ENCODE data around the gene SIGLEC9. TPM values are rescaled to one million over a fixed set of nuclear protein-coding genes. Genes with fewer than 3 reads are reported as not detected.
"Not testable (repeated sequence)": the region's sequence is repeated elsewhere in the genome, so short reads cannot be mapped to it uniquely, and the experiment has no call there.

The SIGLEC9 gene
- total RNA-seq, 1 experiment from 2014 or later = not detected

GRCh38 chr19:51141181-51141580 is 16.5 kb downstream of the SIGLEC9 start (continued):
- TF ChIP-seq ZNF274 (IDR thresholded peaks at IDR 0.05; ENCODE audit: low read depth, low read length) = no peak

- Histone ChIP-seq H3K27ac (ENCODE audit: low read depth, low read length) (no peak within 1 kb of the TSS), H3K27me3 (ENCODE audit: insufficient read depth, low read length) (peaks cover 4% of the 10 kb centered on the region; the same call in 1 of the 2 replicates), H3K79me2 (ENCODE audit: insufficient read depth, low read length) (no peaks in the 10 kb centered on the region), H3K9me3 (ENCODE audit: control insufficient read depth in 1 of 2, insufficient read depth in 1 of 2, low read depth in 1 of 2, low read length in 2 of 2) (no peaks in the 10 kb centered on the region), H2AFZ (ENCODE audit: low read depth, low read length, poor library complexity, severe bottlenecking) (no peak within 1 kb of the TSS), H3K4me2 (ENCODE audit: low read length) (no peak within 1 kb of the TSS), H4K20me1 (ENCODE audit: insufficient read depth) (no peaks in the 10 kb centered on the region), H3K4me1 (ENCODE audit: control insufficient read depth in 1 of 2, insufficient read depth in 2 of 2, low read length in 2 of 2) (no peaks in the 10 kb centered on the region), H3K9me2 (ENCODE audit: insufficient read depth) (no peaks in the 10 kb centered on the region), H3K9ac (ENCODE audit: low read length) (no peak within 1 kb of the TSS), H3K4me3 (replicated peaks in 1 of 2; ENCODE audit: low read depth in 1 of 2, low read length in 2 of 2) (no peak within 1 kb of the TSS), H3K36me3 (ENCODE audit: control insufficient read depth in 1 of 2, insufficient read depth in 2 of 2, low read length in 2 of 2) (no peaks in the 10 kb centered on the region)
- ATAC-seq = no peak
- intact Hi-C loops (cut with micrococcal nuclease) = no loop called here
- ChIA-PET CTCF (no interaction called here), RAD21 (ENCODE audit: low non-redundant PET in 1 of 2, low total read pairs in 2 of 2, uncharacterized antibody in 2 of 2, unreplicated experiment in 2 of 2) (no interaction called here), POLR2A (no interaction called here)
- DNase-seq (ENCODE audit: low read depth, low spot score) = no peak
- no peak for TF ChIP-seq SRF (IDR thresholded peaks at IDR 0.05; ENCODE audit: low read depth)
- no peak for TF ChIP-seq ZBTB33 (IDR thresholded peaks at IDR 0.05; ENCODE audit: extremely low read depth, insufficient replicate concordance, low read length)
- TF ChIP-seq CBX3 (IDR thresholded peaks at IDR 0.05; ENCODE audit: low read depth) = no peak
- no peak for TF ChIP-seq ELF1 (IDR thresholded peaks at IDR 0.05; ENCODE audit: borderline replicate concordance, low read depth)
- BruUV-seq (replicated peaks) = no TSS peak
These were observed 17.4 kb downstream of the SIGLEC9 start, which contains the start of gene SIGLEC7 for GRCh38 chr19:51142119-51142518. TSS of gene SIGLEC7 (plus strand) at chr19:51142301. CDS start at chr19:51142370, 69 bp downstream.

- CTCF ChIA-PET; RAD21 ChIA-PET (ENCODE audit: low non-redundant PET in 1 of 2, low total read pairs in 2 of 2, uncharacterized antibody in 2 of 2, unreplicated experiment in 2 of 2); H3K9me3 ChIP-seq (ENCODE audit: control insufficient read depth in 1 of 2, insufficient read depth in 1 of 2, low read depth in 1 of 2, low read length in 2 of 2); ATAC-seq; BruUV-seq (replicated peaks); H3K27ac ChIP-seq (ENCODE audit: low read depth, low read length); DNase-seq (ENCODE audit: low read depth, low spot score); H3K4me1 ChIP-seq (ENCODE audit: control insufficient read depth in 1 of 2, insufficient read depth in 2 of 2, low read length in 2 of 2); H2AFZ ChIP-seq (ENCODE audit: low read depth, low read length, poor library complexity, severe bottlenecking); H3K4me2 ChIP-seq (ENCODE audit: low read length); H3K9ac ChIP-seq (ENCODE audit: low read length); H3K9me2 ChIP-seq (ENCODE audit: insufficient read depth); H3K36me3 ChIP-seq (ENCODE audit: control insufficient read depth in 1 of 2, insufficient read depth in 2 of 2, low read length in 2 of 2); intact Hi-C loops (cut with micrococcal nuclease); H3K4me3 ChIP-seq (replicated peaks in 1 of 2; ENCODE audit: low read depth in 1 of 2, low read length in 2 of 2); POLR2A ChIA-PET; H4K20me1 ChIP-seq (ENCODE audit: insufficient read depth); H3K27me3 ChIP-seq (ENCODE audit: insufficient read depth, low read length); H3K79me2 ChIP-seq (ENCODE audit: insufficient read depth, low read length): not testable (repeated sequence)
These were observed 18.2 kb downstream of the SIGLEC9 start for GRCh38 chr19:51142809-51143475.

Data from HCT116 (cell line).